Measurements from ENCODE around the gene AMOTL1. TPM values are rescaled to one million over a fixed set of nuclear protein-coding genes. Genes with fewer than 3 reads are reported as not detected.
A peak's percentile ranks its signal among the peaks of the same experiment; 100 is the strongest.

The AMOTL1 gene, protein sequence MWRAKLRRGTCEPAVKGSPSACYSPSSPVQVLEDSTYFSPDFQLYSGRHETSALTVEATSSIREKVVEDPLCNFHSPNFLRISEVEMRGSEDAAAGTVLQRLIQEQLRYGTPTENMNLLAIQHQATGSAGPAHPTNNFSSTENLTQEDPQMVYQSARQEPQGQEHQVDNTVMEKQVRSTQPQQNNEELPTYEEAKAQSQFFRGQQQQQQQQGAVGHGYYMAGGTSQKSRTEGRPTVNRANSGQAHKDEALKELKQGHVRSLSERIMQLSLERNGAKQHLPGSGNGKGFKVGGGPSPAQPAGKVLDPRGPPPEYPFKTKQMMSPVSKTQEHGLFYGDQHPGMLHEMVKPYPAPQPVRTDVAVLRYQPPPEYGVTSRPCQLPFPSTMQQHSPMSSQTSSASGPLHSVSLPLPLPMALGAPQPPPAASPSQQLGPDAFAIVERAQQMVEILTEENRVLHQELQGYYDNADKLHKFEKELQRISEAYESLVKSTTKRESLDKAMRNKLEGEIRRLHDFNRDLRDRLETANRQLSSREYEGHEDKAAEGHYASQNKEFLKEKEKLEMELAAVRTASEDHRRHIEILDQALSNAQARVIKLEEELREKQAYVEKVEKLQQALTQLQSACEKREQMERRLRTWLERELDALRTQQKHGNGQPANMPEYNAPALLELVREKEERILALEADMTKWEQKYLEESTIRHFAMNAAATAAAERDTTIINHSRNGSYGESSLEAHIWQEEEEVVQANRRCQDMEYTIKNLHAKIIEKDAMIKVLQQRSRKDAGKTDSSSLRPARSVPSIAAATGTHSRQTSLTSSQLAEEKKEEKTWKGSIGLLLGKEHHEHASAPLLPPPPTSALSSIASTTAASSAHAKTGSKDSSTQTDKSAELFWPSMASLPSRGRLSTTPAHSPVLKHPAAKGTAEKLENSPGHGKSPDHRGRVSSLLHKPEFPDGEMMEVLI
- polyA plus RNA-seq = not detected

DNA sequence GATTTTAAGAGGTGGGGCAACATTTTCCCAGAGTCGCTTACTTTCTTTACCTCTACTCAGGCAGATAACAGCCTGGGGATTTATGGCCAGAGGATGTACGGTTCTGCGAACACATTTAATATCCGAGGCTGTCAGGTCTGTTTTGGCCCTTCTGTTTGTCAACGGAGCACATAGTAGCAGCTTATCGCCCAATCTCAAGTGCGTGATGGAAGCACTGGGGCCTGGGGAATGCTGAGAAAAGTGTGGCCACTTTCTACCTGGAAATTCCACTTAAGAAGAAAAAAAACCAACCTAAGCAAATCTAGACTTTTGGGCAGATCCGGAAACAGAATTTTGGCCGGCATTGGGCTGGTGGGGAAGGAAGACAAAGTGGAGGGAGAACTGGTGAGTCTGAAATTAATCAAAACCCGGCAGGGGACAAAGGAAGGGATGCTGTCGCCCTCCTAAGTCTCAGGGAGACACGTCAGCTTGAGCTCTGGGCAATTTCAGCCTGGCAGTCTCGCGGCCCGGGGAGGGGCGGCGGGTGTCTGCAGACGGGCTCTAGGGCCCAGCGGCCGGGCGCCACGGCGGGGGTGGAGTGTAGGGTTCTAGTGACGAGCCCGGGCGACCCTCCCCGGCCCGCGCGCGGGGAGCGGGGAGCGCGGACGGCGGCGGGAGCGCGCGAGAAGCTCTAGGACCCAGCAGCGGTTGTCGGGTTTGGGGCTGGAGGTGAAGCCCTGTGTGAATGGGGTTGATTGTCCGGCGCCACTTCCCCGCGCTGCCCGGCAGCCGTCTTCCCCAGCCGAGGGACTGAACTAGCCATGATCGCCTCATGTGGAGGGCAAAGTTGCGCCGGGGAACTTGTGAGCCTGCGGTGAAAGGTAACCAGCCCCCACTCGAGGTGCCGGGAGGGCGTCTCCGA is at the start of gene AMOTL1:
Gene AMOTL1 (plus strand): TSS at position 656 of the 901 bp plus-strand sequence. CDS start 156 bp downstream, at position 812.
- H3K4me1 Mint-ChIP-seq = peaks cover 0 to 9% (median 0%) of the 10 kb centered on the region in 3 donors
- peak within 1 kb of the TSS in 1 of 3 donors; percentile 18 for H3K27ac Mint-ChIP-seq
- H3K27me3 Mint-ChIP-seq = peaks cover 25% of the 10 kb centered on the region
- peaks cover 3% of the 10 kb centered on the region for H3K36me3 Mint-ChIP-seq
- peak within 1 kb of the TSS in 3 of 4 donors; percentile 61 to 73 (median 66) for H3K4me3 Mint-ChIP-seq
- peaks cover 0 to 3% (median 0%) of the 10 kb centered on the region in 3 donors for H3K9me3 Mint-ChIP-seq

DNA sequence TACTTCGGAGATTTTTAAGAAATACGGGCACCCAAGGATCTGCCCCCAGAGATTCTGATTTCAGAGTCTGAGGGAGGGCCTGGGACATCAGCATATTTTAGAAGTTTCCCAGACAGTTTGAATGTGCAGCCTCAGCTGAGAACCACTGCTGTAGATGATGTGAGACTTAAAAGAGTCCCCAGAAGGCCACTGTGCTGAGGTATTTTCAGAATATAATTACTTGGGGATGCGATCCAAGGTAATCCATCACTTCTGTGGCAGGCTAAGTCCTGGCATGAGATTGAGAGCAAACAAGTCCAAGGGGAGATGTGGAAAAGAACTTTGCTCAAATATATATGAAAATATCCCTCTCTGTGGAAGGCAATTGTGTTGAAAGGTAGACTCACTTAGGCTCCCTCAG is 48.3 kb upstream of the AMOTL1 start:
- Mint-ChIP-seq H3K9me3 (peaks cover 0 to 2% (median 0%) of the 10 kb centered on the region in 3 donors), H3K27me3 (peaks cover 17% of the 10 kb centered on the region), H3K4me3 (no peak overlapping the region), H3K4me1 (no peaks in the 10 kb centered on the region), H3K36me3 (no peaks in the 10 kb centered on the region), H3K27ac (no peak overlapping the region)

- Mint-ChIP-seq H3K36me3 (no peaks in the 10 kb centered on the region), H3K4me3 (no peak overlapping the region), H3K4me1 (no peaks in the 10 kb centered on the region), H3K9me3 (peaks cover 0 to 2% (median 0%) of the 10 kb centered on the region in 3 donors), H3K27me3 (peaks cover 2% of the 10 kb centered on the region), H3K27ac (peak overlapping the region in 1 of 3 donors; percentile 0)
These were observed 46.4 kb upstream of the AMOTL1 start for GRCh38 chr11:94721565-94722292.

GRCh38 chr11:94722735-94723134 is 45.4 kb upstream of the AMOTL1 start:
- H3K36me3 Mint-ChIP-seq = no peaks in the 10 kb centered on the region
- peaks cover 0 to 2% (median 0%) of the 10 kb centered on the region in 3 donors for H3K9me3 Mint-ChIP-seq
- H3K27me3 Mint-ChIP-seq = peaks cover 2% of the 10 kb centered on the region
- H3K4me3 Mint-ChIP-seq = no peak overlapping the region
- H3K27ac Mint-ChIP-seq = no peak overlapping the region
- no peaks in the 10 kb centered on the region for H3K4me1 Mint-ChIP-seq

- H3K27ac Mint-ChIP-seq = no peak overlapping the region
- H3K9me3 Mint-ChIP-seq = no peaks in the 10 kb centered on the region
- H3K4me1 Mint-ChIP-seq = no peaks in the 10 kb centered on the region
- H3K4me3 Mint-ChIP-seq = no peak overlapping the region
- H3K27me3 Mint-ChIP-seq = no peaks in the 10 kb centered on the region
- no peaks in the 10 kb centered on the region for H3K36me3 Mint-ChIP-seq
These were observed 43.1 kb upstream of the AMOTL1 start for GRCh38 chr11:94725097-94725496.

GRCh38 chr11:94727819-94728218 is 40.3 kb upstream of the AMOTL1 start:
- H3K4me3 Mint-ChIP-seq = no peak overlapping the region
- no peak overlapping the region for H3K27ac Mint-ChIP-seq
- no peaks in the 10 kb centered on the region for H3K9me3 Mint-ChIP-seq
- no peaks in the 10 kb centered on the region for H3K27me3 Mint-ChIP-seq
- no peaks in the 10 kb centered on the region for H3K36me3 Mint-ChIP-seq
- H3K4me1 Mint-ChIP-seq = no peaks in the 10 kb centered on the region

- Mint-ChIP-seq H3K36me3 (no peaks in the 10 kb centered on the region), H3K4me3 (no peak overlapping the region), H3K27ac (no peak overlapping the region), H3K9me3 (no peaks in the 10 kb centered on the region), H3K4me1 (no peaks in the 10 kb centered on the region), H3K27me3 (peaks cover 1% of the 10 kb centered on the region)
These were observed 39.6 kb upstream of the AMOTL1 start for GRCh38 chr11:94728541-94728940.

DNA sequence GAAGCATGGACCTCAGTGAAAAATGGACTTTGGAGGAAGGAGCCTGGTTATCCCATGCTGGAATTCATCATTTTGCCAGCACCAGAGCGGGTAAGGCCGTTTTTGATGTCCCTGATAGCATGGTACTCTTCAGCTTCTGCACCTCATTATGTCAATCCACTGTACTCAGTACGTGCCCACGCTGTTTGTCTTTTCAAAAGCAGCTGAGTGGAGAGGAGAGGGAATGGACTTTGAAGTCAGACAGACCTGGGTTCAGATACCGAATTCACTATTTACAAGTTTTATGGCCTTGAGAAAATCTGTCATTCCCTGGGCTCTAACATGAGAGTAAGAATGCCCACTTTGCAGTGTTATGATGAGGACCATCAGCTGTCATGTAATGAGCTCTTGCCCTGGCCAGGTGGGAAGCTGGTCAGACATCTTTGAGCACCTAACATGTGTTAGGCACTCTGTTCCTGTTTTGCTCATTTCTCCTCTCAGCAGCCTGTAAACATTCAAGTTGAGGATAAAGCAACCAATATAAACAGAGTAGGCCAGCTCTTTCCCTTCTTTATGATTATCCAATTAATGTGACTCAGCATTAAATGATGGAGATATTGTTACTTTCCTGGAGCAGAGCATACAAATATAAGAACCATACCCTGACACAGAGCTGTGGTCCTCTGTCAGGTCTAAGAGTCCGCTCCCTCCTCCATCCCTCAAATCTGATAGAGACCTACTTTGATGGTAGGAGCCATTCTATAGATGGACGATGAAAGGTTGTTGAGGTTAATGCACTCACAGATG is 39.0 kb upstream of the AMOTL1 start:
- H3K27ac Mint-ChIP-seq = no peak overlapping the region
- no peaks in the 10 kb centered on the region for H3K4me1 Mint-ChIP-seq
- no peaks in the 10 kb centered on the region for H3K36me3 Mint-ChIP-seq
- H3K4me3 Mint-ChIP-seq = no peak overlapping the region
- H3K27me3 Mint-ChIP-seq = peaks cover 1% of the 10 kb centered on the region
- no peaks in the 10 kb centered on the region for H3K9me3 Mint-ChIP-seq

DNA sequence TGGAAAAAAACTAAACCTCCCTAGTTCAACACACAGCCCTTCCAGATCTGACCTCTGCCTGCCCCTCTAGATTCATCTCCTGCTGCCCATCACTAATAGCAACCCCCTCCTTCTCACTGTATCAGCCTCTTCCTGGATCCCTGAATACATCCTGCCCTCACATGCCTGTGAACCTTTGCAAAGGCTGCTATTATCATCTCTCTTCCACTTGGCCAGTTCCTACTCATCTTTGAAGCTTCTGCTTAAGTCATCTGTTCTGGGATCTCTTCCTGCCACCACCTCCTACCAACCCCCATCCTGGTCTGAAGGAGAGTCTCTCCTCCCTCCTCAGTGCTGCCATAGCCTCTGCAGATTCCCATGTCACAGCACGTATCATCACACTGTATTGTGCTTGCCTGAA is 38.0 kb upstream of the AMOTL1 start:
- Mint-ChIP-seq H3K27me3 (peaks cover 3% of the 10 kb centered on the region), H3K4me1 (no peaks in the 10 kb centered on the region), H3K27ac (no peak overlapping the region), H3K4me3 (no peak overlapping the region), H3K36me3 (no peaks in the 10 kb centered on the region), H3K9me3 (no peaks in the 10 kb centered on the region)

GRCh38 chr11:94731880-94732601 is 36.1 kb upstream of the AMOTL1 start:
- no peak overlapping the region for H3K4me3 Mint-ChIP-seq
- H3K27ac Mint-ChIP-seq = no peak overlapping the region
- no peaks in the 10 kb centered on the region for H3K36me3 Mint-ChIP-seq
- H3K27me3 Mint-ChIP-seq = peaks cover 5% of the 10 kb centered on the region
- H3K4me1 Mint-ChIP-seq = no peaks in the 10 kb centered on the region
- H3K9me3 Mint-ChIP-seq = no peaks in the 10 kb centered on the region

DNA sequence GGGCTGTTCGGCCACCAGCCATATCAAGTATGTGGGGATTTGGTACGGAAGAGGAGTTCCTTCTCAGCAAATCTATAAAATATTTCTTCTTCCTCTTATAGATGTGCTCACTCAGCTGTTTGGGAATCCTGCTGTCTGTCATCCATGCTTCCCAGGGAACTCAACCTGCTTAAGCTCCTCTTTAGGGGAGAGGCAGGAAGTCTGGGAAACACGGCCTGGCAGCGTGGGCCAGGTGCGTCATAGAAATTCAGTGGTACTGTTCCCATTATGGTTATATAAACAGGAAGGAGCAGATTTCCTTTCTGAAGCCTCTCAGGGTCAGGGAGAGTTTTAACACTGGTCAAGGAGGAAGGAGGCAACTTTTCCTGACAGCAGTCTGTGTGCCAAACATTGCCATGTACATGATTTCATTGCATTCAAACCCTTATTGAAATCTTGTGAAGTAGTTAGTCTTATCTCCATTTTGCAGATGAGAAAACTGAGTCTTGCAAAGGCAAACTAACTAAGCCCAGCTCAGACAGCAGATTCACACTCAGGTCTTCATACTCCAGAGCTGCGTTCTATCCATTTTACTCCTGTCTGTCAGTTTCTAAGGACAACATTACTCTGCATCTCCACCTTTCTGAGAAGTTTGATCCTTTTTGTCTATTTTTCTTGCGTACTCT is 35.4 kb upstream of the AMOTL1 start:
- no peaks in the 10 kb centered on the region for H3K4me1 Mint-ChIP-seq
- H3K27me3 Mint-ChIP-seq = peaks cover 5% of the 10 kb centered on the region
- no peak overlapping the region for H3K27ac Mint-ChIP-seq
- no peaks in the 10 kb centered on the region for H3K36me3 Mint-ChIP-seq
- H3K4me3 Mint-ChIP-seq = no peak overlapping the region
- H3K9me3 Mint-ChIP-seq = no peaks in the 10 kb centered on the region

- Mint-ChIP-seq H3K36me3 (no peaks in the 10 kb centered on the region), H3K4me3 (no peak overlapping the region), H3K4me1 (no peaks in the 10 kb centered on the region), H3K9me3 (no peaks in the 10 kb centered on the region), H3K27ac (no peak overlapping the region), H3K27me3 (peaks cover 5% of the 10 kb centered on the region)
These were observed 33.4 kb upstream of the AMOTL1 start for GRCh38 chr11:94734563-94735275.

All from IgD-negative memory B cell (primary cell).